HL-60 (cell line): ENCODE measurements around the gene ALOXE3.
"Not testable (repeated sequence)": the region's sequence is repeated elsewhere in the genome, so short reads cannot be mapped to it uniquely, and the experiment has no call there.

Experiments used
- DNase-seq, 2 experiments: peaks; one replicate each; pipeline ENCODE4 v3.0.0-alpha.2; 2010 to 2020; ENCODE audit warnings: low read depth in 1 of 2, low spot score in 1 of 2
- H3K27ac ChIP-seq: fragments of 250-450 bp; sonication (Bioruptor Pico); replicated peaks from 2 replicates; pipeline ENCODE4 v1.5.1; 2020; ENCODE audit warnings: mild to moderate bottlenecking, moderate library complexity
- H3K27me3 ChIP-seq: fragments of 250-450 bp; sonication (Bioruptor Pico); 2 replicates; pipeline ENCODE4 v1.5.1; 2021; ENCODE audit warnings: mild to moderate bottlenecking, moderate library complexity; ENCODE audit not compliant: insufficient read depth, poor library complexity, severe bottlenecking
- H3K4me3 ChIP-seq: replicated peaks from 2 replicates; pipeline ENCODE4 v1.5.1; 2011; ENCODE audit warnings: mild to moderate bottlenecking, control low read depth, low read length; ENCODE audit not compliant: insufficient read depth
- CTCF ChIP-seq: IDR thresholded peaks from one replicate; pipeline ENCODE4 v1.5.1; 2011; ENCODE audit warnings: low read length, control low read depth, inconsistent platforms; ENCODE audit not compliant: insufficient read depth
- GABPA ChIP-seq: IDR thresholded peaks from 2 replicates; pipeline ENCODE4 v1.6.1; 2012; ENCODE audit warnings: low read depth
- POLR2AphosphoS5 ChIP-seq: IDR thresholded peaks from 2 replicates; pipeline ENCODE4 v1.6.1; 2012; ENCODE audit warnings: low read depth
- REST ChIP-seq: IDR thresholded peaks from 2 replicates; pipeline ENCODE4 v1.6.1; 2012; ENCODE audit warnings: low read depth; ENCODE audit not compliant: insufficient replicate concordance
- SPI1 ChIP-seq: IDR thresholded peaks from 2 replicates; pipeline ENCODE4 v1.6.1; 2012; ENCODE audit warnings: low read depth, mild to moderate bottlenecking, borderline replicate concordance

Gene ALOXE3

GRCh38 chr17:8064561-8065019, 53.7 kb downstream of the ALOXE3 start:
- H3K27ac ChIP-seq, result no peak overlapping the region
- H3K27me3 ChIP-seq, result no peaks in the 10 kb centered on the region
- H3K4me3 ChIP-seq, result no peak overlapping the region
- TF ChIP-seq SPI1 (no peak), POLR2AphosphoS5 (no peak), REST (no peak), CTCF (no peak), GABPA (no peak)
- DNase-seq, result no peak

GRCh38 chr17:8063761-8064534, 54.4 kb downstream of the ALOXE3 start:
- no peak for DNase-seq
- Histone ChIP-seq H3K27ac (no peak overlapping the region), H3K4me3 (no peak overlapping the region), H3K27me3 (no peaks in the 10 kb centered on the region)
- TF ChIP-seq POLR2AphosphoS5 (no peak), GABPA (no peak), CTCF (no peak), SPI1 (no peak), REST (no peak)

- no peak for DNase-seq
- TF ChIP-seq POLR2AphosphoS5, result no peak
- H3K27me3 ChIP-seq, result no peaks in the 10 kb centered on the region
Measured at GRCh38 chr17:8062807-8063483, 55.4 kb downstream of the ALOXE3 start.

GRCh38 chr17:8062435-8062806, 55.9 kb downstream of the ALOXE3 start:
- Histone ChIP-seq H3K27me3 (no peaks in the 10 kb centered on the region), H3K4me3 (no peak overlapping the region), H3K27ac (no peak overlapping the region)
- TF ChIP-seq CTCF, result no peak
- TF ChIP-seq SPI1, result no peak
- no peak for TF ChIP-seq GABPA
- no peak for TF ChIP-seq REST
- DNase-seq, result no peak

More at GRCh38 chr17:8062807-8063483, 55.4 kb downstream of the ALOXE3 start:
- Histone ChIP-seq H3K4me3 (no peak overlapping the region), H3K27ac (no peak overlapping the region)

GRCh38 chr17:8061851-8062250, 56.5 kb downstream of the ALOXE3 start:
- not testable (repeated sequence) for H3K27me3 ChIP-seq, H3K4me3 ChIP-seq, H3K27ac ChIP-seq, DNase-seq
